Vagina (tissue), 2 donors: ENCODE data around the gene ASB8.

Source experiments
- POLR2A ChIP-seq, 2 donors: fragments of 450-650 bp; IDR thresholded peaks; one replicate each; pipeline ENCODE4 v1.6.1; 2017; ENCODE audit warnings: antibody characterized with exemption in 2 of 2, mild to moderate bottlenecking in 2 of 2, moderate library complexity in 2 of 2
- POLR2AphosphoS5 ChIP-seq, 2 donors: sonication (generic); formaldehyde crosslinking; IDR thresholded peaks; one replicate each; pipeline ENCODE4 v1.9.0; 2017; ENCODE audit warnings: antibody characterized with exemption in 2 of 2, mild to moderate bottlenecking in 2 of 2, low read depth in 1 of 2; ENCODE audit not compliant: insufficient read depth in 1 of 2
- TF ChIP-seq, protein P1 (sequence below), 3 experiments: fragments of 450-650 bp in 2 of 3; fragments of 200-600 bp in 1 of 3; sonication (generic) in 1 of 3; IDR thresholded peaks; one replicate each; pipeline ENCODE4 v1.5.1; 2017 to 2019; ENCODE audit warnings: antibody characterized with exemption in 3 of 3, mild to moderate bottlenecking in 2 of 3, moderate library complexity in 2 of 3

DNA sequence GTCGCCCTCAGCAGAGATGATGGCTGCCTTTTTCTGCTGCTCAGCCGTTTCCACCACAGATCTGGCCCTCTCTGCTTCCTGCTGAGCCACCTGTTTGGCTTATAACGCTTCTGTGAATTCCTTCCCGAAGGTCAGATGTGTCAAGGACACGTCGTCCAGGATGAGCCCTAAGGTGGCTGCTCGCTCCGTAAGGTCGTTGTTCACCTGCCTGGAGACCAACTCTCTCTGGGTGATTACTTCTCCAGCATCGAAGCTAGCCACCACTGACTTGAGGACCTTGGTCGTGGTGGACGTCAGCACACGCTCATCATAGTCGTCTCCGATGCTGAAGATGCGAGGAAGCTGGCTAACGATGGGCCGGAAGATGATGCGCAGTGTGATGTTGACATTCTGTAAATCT, 11.7 kb upstream of the ASB8 start:
- TF ChIP-seq, protein P1, sequence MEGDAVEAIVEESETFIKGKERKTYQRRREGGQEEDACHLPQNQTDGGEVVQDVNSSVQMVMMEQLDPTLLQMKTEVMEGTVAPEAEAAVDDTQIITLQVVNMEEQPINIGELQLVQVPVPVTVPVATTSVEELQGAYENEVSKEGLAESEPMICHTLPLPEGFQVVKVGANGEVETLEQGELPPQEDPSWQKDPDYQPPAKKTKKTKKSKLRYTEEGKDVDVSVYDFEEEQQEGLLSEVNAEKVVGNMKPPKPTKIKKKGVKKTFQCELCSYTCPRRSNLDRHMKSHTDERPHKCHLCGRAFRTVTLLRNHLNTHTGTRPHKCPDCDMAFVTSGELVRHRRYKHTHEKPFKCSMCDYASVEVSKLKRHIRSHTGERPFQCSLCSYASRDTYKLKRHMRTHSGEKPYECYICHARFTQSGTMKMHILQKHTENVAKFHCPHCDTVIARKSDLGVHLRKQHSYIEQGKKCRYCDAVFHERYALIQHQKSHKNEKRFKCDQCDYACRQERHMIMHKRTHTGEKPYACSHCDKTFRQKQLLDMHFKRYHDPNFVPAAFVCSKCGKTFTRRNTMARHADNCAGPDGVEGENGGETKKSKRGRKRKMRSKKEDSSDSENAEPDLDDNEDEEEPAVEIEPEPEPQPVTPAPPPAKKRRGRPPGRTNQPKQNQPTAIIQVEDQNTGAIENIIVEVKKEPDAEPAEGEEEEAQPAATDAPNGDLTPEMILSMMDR (IDR thresholded peaks at IDR 0.05), result no peak
- no peak for TF ChIP-seq POLR2AphosphoS5 (IDR thresholded peaks at IDR 0.05; ENCODE audit: insufficient read depth in 1 of 2, low read depth in 1 of 2)
- TF ChIP-seq POLR2A (IDR thresholded peaks at IDR 0.05), result no peak
